ENCODE data around the gene CGB5.

GRCh38 chr19:49042177-49042576 lies 1.5 kb upstream of the CGB5 start:
- TF ChIP-seq RAD21 (conservative IDR thresholded peaks at IDR 0.05) (no peak), SMC3 (conservative IDR thresholded peaks at IDR 0.05; ENCODE audit: poor library complexity) (no peak), EP300 (conservative IDR thresholded peaks at IDR 0.05; ENCODE audit: poor library complexity, severe bottlenecking) (no peak)
- TF ChIP-seq, protein P1, sequence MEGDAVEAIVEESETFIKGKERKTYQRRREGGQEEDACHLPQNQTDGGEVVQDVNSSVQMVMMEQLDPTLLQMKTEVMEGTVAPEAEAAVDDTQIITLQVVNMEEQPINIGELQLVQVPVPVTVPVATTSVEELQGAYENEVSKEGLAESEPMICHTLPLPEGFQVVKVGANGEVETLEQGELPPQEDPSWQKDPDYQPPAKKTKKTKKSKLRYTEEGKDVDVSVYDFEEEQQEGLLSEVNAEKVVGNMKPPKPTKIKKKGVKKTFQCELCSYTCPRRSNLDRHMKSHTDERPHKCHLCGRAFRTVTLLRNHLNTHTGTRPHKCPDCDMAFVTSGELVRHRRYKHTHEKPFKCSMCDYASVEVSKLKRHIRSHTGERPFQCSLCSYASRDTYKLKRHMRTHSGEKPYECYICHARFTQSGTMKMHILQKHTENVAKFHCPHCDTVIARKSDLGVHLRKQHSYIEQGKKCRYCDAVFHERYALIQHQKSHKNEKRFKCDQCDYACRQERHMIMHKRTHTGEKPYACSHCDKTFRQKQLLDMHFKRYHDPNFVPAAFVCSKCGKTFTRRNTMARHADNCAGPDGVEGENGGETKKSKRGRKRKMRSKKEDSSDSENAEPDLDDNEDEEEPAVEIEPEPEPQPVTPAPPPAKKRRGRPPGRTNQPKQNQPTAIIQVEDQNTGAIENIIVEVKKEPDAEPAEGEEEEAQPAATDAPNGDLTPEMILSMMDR (IDR thresholded peaks at IDR 0.05; ENCODE audit: poor library complexity, severe bottlenecking), result no peak

All from neural cell (in vitro differentiated cells).